Panc1 (cell line): ENCODE measurements around the gene PCDHA2. TPM values are rescaled to one million over a fixed set of nuclear protein-coding genes. Genes with fewer than 3 reads are reported as not detected.
"Not testable (repeated sequence)": the region's sequence is repeated elsewhere in the genome, so short reads cannot be mapped to it uniquely, and the experiment has no call there.

Experiments
- ATAC-seq: fragments of 200-7000 bp; cut with Tn5 transposase; 2 replicates; pipeline ENCODE4 v1.9.1; 2020; ENCODE audit warnings: mild to moderate bottlenecking, moderate library complexity
- BruUV-seq: library from RNA; stranded (reverse); fragments of 400-500 nt; replicated peaks from 2 replicates; lab custom pipeline; 2021; lab: Mats Ljungman, UMichigan
- CTCF ChIA-PET: fragments of 300-600 bp; sonication (Branson Sonifier 250); formaldehyde crosslinking; loops from one replicate; lab custom pipeline; 2022; ENCODE audit warnings: antibody characterized with exemption; lab: Charles Lee
- POLR2A ChIA-PET: fragments of 300-600 bp; sonication (Branson Sonifier 250); formaldehyde crosslinking; loops from one replicate; lab custom pipeline; 2022; ENCODE audit warnings: antibody characterized with exemption; lab: Charles Lee
- DNase-seq: peaks from one replicate; pipeline ENCODE4 v3.0.0-alpha.2; 2010; ENCODE audit warnings: low read depth, low spot score
- H3K27ac ChIP-seq: 2 replicates; pipeline ENCODE4 v1.5.1; 2011; ENCODE audit warnings: mild to moderate bottlenecking, low read length, inconsistent platforms
- H3K27me3 ChIP-seq: fragments of 200-500 bp; sonication (Bioruptor generic); 2 replicates; pipeline ENCODE4 v1.6.0; 2014; ENCODE audit warnings: low read length, inconsistent platforms; ENCODE audit not compliant: control insufficient read depth, insufficient read depth
- H3K36me3 ChIP-seq: fragments of 200-500 bp; sonication (Bioruptor generic); 2 replicates; pipeline ENCODE4 v1.5.1; 2014; ENCODE audit warnings: inconsistent platforms, mild to moderate bottlenecking, low read length, moderate library complexity; ENCODE audit not compliant: control insufficient read depth, insufficient read depth
- H3K4me1 ChIP-seq: 2 replicates; pipeline ENCODE4 v1.5.1; 2011; ENCODE audit warnings: inconsistent platforms, mild to moderate bottlenecking, low read length, moderate library complexity; ENCODE audit not compliant: control insufficient read depth, insufficient read depth
- H3K4me3 ChIP-seq, 2 experiments: 2 replicates each; pipeline ENCODE4 v1.5.1; 2011 to 2012; ENCODE audit warnings: low read depth in 2 of 2, low read length in 2 of 2, mild to moderate bottlenecking in 2 of 2, inconsistent platforms in 1 of 2, moderate library complexity in 1 of 2
- H3K9me3 ChIP-seq: fragments of 200-500 bp; sonication (Bioruptor generic); 2 replicates; pipeline ENCODE4 v1.5.1; 2014; ENCODE audit warnings: low read depth, mild to moderate bottlenecking, inconsistent platforms, low read length, moderate library complexity; ENCODE audit not compliant: control insufficient read depth, insufficient read depth
- CTCF ChIP-seq: fragments of 450-650 bp; IDR thresholded peaks from 2 replicates; pipeline ENCODE4 v1.5.1; 2017; ENCODE audit warnings: mild to moderate bottlenecking
- POLR2AphosphoS5 ChIP-seq: IDR thresholded peaks from 2 replicates; pipeline ENCODE4 v1.6.1; 2012; ENCODE audit warnings: mild to moderate bottlenecking, low read depth, low read length, moderate library complexity
- SIN3A ChIP-seq: IDR thresholded peaks from 2 replicates; pipeline ENCODE4 v1.6.1; 2012; ENCODE audit warnings: low read depth, mild to moderate bottlenecking, low read length, moderate library complexity, borderline replicate concordance; ENCODE audit not compliant: insufficient read depth
- TCF7L2 ChIP-seq: IDR thresholded peaks from 2 replicates; pipeline ENCODE4 v1.6.1; 2011; ENCODE audit warnings: mild to moderate bottlenecking, low read depth, low read length, inconsistent platforms
- in situ Hi-C: cut with HindIII; loops from 2 replicates; pipeline ENCODE4 v1.10.0; 2016; ENCODE audit warnings: low sequenced_read_pairs, low pct_unique_long_range_greater_than_20kb
- intact Hi-C: fragments of 100-400 bp; cut with micrococcal nuclease; formaldehyde crosslinking; loops from one replicate; pipeline ENCODE4 v1.10.0; 2022; ENCODE audit not compliant: unreplicated experiment
- total RNA-seq: library from RNA; stranded (reverse); gene quantifications from one replicate; pipeline ENCODE4 v1.2.1, GENCODE V29; 2021; ENCODE audit not compliant: unreplicated experiment

Gene PCDHA2
- total RNA-seq, 1 experiment from 2014 or later = not detected

GRCh38 chr5:140806834-140807775 lies 12.5 kb downstream of the PCDHA2 start, which contains the start of gene PCDHA4:
TSS of gene PCDHA4 (plus strand) at chr5:140807068.
- DNase-seq = no peak
- peak; percentile 95 for ATAC-seq
- no TSS peak for BruUV-seq
- Histone ChIP-seq H3K27me3 (no peaks in the 10 kb centered on the region), H3K4me1 (no peaks in the 10 kb centered on the region), H3K27ac (no peak within 1 kb of the TSS), H3K9me3 (peaks cover 3% of the 10 kb centered on the region; the same call in 1 of the 2 replicates), H3K4me3 (peak within 1 kb of the TSS; percentile 54 to 61), H3K36me3 (no peaks in the 10 kb centered on the region)
- TF ChIP-seq SIN3A (no peak), POLR2AphosphoS5 (no peak), TCF7L2 (no peak), CTCF (peak; percentile 79)
- in situ Hi-C loops = no loop called here
- ChIA-PET CTCF (interaction anchor here (0.6 kb wide), 1 partner anchor 9 kb away, joined by 3 read pairs; no protein-coding TSS in a partner anchor), POLR2A (no interaction called here)
- intact Hi-C loops = loop anchor here (2.0 kb wide), 1 partner anchor 234 kb away; no protein-coding TSS in a partner anchor

GRCh38 chr5:140808241-140808888 lies 13.7 kb downstream of the PCDHA2 start:
- POLR2A ChIA-PET, H3K4me3 ChIP-seq, intact Hi-C loops, H3K4me1 ChIP-seq, DNase-seq, H3K9me3 ChIP-seq, H3K27me3 ChIP-seq, in situ Hi-C loops, H3K36me3 ChIP-seq, BruUV-seq, ATAC-seq, CTCF ChIA-PET, H3K27ac ChIP-seq: not testable (repeated sequence)

- intact Hi-C loops (no loop called here), in situ Hi-C loops (no loop called here)
- no TSS peak for BruUV-seq
- DNase-seq (no peak), ATAC-seq (no peak)
- no peak overlapping the region for H3K27ac ChIP-seq
- no peaks in the 10 kb centered on the region for H3K27me3 ChIP-seq
- H3K4me1 ChIP-seq = no peaks in the 10 kb centered on the region
- CTCF ChIA-PET = no interaction called here
- H3K36me3 ChIP-seq = no peaks in the 10 kb centered on the region
- POLR2A ChIA-PET = no interaction called here
- TF ChIP-seq TCF7L2 = no peak
- no peak for TF ChIP-seq POLR2AphosphoS5
- H3K9me3 ChIP-seq = peaks cover 3% of the 10 kb centered on the region; the same call in 1 of the 2 replicates
- H3K4me3 ChIP-seq = no peak overlapping the region
These were observed 14.2 kb downstream of the PCDHA2 start for GRCh38 chr5:140808889-140809291.
